HG02973 (cell line): ENCODE data around the gene SEC22A.

ENCODE experiments used
- ATAC-seq: cut with Tn5 transposase; IDR thresholded peaks from one replicate; pipeline ENCODE4 v1.9.1; 2021; ENCODE audit warnings: moderate library complexity; ENCODE audit not compliant: unreplicated experiment

Gene SEC22A

DNA sequence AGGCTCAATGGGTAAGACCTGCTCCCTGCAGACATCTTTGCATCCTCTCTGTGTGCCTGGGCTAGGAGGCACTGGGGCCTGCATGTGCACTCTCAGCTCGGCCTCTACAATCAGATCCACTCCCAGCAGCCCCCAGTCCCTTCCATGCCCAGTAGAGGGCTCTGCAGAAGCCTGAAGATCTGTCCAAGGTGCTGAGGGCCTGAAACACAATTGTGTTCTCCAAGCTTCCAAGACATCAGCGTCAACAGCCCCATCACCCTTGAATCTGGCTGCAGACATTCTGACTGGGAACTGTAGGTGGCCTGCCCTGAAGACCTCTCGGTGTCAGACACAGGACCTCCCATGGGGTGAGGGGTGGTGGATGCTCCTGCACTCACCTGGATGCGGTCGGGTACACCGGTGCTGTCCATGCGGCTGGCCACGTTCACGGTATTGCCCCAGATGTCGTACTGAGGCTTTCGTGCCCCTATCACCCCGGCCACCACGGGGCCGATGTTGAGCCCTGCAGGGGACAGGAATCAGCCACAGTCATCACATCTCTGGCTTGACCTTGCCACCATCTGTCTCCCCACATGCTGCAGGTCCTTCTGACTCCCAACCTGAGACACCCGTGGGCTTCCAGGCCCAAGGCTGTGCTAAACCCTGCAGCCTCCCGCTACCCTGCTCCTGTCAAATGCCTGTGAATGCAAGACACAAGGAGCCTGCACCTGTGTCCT is 84.7 kb downstream of the SEC22A start:
- no peak for ATAC-seq

DNA sequence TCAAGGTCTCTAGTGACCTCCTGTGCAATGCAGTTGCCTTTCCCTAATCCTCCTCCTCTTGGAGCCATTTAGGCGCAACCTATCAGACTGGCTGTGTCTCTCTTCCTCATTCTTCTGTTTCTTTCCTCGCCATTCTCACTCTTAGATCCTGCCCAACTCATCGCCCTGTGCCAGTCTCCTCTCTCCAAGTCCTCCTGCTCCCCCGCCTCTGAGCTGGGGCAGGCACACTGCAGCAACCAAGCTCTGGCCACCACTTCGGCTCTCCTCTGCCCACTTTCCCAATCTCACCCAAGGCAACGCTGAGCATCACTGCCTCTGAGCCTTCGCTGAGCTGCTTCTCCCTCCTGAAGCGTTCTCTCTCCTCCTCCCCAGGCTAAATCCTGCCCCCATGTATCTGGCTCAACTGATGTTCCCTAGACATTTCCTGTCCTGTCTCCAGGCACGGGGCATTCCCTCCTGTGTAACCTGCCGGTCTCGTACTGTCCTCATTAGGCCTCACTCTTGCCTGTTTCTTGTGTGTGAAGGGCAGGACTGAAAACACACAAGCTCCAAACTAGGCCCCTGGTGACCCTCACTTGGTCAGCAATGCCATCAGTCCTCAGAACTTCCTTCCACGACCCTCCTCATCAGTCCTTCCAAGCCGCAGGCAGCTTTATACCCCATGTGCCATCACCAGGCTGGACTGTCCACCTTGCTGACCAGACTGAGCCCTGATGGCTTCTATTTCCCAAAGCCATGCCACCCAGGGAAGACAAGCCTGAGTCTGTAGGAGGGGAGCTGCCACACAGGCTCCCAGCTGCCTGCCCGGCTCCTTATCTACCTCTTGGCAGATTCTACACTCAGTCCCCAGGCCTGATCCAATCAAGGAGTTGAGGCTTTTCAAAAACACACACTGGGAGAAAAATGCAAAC is 85.6 kb downstream of the SEC22A start:
- ATAC-seq, result no peak

DNA sequence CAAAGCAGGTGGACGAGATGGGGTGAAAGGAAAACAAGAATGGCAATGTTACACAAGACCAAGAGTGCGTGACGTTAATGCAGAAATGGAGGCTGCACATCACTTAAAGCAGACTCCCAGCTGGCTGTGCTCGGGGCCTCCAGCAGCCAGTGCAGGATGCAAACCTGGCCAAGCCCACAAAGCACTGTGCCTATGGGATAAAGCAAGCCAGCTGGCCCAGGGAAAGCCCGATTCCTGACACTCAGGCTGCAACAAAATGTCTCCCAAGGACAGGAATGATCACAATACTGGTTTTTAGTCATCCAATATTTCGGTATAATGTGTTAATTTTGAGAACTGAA is 86.2 kb downstream of the SEC22A start:
- no peak for ATAC-seq

DNA sequence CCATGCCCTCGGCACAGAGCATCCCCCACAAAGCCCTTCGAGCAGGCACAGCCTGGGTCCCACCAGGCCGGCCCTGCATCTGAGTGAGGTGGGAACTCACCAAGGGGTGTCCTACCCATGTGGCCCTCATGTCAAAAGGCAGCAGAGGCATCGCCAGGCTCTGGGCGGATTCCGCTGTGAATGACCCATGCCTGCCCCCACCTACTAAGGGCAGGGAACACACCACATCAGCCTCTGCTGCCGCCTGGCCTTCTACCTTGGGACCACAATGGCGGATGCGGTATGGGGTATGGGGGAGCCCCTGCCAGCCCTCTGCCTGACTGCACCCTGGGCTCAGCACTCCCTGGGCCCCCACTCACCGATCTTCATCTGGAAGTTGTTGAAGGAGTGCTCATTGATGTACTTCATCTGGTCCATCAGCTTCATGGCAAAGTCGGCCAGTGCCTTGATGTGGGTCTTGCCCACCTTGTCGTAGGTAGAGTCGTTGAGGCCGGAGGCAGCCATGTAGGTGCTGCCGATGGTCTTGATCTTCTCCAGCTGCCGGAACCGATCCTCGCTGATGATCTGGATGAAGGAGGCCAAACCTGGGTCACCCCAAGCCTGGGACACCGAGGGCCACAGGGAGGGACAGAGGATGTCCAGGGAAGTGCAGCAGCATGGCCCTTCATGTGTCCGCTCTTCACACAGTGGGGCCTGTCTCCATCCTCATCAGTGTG is 87.8 kb downstream of the SEC22A start:
- ATAC-seq, result no peak

DNA sequence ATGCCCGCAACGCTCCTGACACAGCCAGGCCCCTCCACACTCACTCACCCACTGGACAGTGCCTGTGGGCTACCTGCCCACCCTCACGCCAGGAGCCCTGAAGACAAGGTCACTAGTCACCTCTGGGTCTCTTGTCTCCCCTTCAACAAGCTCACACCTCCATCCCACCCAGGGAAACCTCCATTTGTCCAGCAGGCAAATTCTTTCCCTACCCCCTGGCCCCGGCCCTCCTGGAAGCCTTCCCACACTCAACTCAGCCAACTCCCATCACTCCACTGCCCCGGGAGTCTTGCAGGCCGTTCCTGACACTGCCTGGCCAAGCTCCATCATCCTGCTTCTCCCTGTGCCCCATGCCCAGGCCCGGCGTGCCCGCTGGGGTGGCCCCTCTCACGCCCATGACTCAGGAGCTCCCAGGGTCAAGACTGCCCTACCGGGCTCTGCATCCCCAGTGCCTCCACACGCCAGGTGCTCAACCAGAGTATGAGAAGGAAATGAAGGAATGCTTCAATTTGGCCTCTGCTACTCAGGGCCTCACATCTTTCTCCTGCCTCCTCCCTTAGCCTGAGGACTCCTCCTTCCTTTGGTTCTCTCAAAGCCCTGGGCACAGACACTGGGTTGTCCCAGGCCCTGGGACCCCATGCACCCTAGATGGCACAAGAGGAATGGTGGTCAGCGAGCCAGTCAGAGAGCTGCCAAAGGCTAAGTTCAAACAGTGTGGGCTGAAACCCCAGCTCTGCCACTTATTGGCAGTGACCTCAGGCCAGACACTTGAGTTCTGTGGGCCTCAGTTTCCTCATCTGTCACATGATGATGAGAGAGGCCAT is 88.6 kb downstream of the SEC22A start:
- ATAC-seq, result no peak

DNA sequence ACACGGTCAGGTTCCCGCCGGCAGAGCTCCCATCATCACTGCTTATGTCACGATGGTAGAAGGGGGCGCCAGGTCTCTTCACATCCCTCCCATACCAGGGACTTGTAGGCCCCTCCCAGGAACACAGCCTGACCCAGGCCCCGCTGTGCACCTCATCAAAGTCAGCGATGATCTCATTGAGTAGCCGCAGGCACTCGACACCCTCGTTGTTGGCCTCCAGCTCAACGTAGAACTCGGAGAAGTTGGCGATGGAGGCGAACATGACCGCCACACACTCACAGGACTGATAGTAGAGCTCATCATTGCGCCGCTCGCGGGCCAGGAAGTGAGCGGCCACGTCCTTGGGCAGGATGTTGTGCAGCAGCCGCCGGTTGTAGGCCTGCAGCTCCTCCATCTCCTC is 89.2 kb downstream of the SEC22A start:
- ATAC-seq, result no peak

DNA sequence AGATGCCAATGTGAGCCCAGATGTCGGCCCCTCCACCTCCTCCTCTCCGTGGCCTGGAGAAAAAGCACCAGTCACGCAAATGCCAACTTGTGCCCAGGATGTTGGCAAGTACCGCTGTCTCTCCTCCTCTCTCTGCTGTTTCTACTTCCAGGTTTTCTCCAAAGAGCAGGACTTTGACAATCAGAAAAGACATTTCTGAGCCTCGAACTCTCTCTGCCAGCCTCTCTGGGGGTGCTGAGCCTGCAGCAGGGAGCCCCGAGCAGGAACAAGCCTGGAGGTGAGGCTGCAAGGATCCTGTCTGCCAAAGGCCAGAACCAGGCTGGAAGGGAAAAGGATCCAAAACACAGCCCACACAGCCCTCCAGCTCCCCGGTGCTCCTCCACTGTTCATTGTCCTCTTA is 89.7 kb downstream of the SEC22A start:
- no peak for ATAC-seq

DNA sequence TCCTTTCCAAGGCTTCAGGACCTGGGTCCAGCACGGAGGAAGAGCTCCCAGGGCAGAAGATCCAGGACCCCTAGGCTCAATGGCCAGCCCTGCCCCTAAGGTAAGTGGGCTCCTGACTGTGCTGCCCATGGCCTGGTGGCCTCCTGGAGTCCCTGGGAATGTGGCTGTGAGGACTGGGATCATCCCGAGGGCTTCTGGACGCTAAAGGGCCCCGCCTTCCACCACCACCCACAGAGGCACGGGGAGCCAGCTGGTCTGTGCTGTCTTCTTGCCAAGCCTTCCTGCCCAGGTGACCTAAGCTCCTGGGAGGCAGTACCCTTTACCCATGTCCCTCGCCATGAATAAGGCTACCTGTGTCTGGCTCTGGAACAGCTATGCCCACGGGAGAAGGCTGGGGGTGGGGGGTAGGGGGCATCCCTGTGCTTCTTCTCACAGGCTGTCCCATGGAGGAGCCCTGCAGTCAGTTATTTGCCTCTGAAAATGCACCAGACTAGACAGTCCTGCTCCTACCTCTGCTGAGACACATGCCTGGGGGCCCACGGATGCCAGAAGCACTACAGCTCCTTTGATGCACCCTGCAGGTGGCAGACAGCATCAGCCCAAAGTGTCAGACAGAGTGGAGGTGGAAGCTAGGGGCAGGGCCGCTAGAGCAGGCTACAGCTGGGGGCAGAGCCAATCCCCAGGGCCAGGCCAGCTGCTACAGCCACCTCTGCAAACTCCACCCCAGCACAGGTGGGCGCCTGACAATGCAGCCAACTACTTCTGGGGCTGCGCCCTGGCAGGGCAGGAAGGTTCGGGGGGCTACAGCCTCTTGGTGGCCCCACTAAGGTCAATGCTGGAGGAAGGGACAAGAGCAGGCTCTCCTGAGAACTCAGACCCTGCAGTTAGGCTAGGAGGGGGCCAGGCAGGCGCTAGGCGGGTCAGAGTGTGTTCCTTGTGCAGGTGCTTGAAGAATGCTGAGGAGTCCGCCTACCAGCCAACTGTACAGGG is 90.9 kb downstream of the SEC22A start:
- ATAC-seq, result no peak

DNA sequence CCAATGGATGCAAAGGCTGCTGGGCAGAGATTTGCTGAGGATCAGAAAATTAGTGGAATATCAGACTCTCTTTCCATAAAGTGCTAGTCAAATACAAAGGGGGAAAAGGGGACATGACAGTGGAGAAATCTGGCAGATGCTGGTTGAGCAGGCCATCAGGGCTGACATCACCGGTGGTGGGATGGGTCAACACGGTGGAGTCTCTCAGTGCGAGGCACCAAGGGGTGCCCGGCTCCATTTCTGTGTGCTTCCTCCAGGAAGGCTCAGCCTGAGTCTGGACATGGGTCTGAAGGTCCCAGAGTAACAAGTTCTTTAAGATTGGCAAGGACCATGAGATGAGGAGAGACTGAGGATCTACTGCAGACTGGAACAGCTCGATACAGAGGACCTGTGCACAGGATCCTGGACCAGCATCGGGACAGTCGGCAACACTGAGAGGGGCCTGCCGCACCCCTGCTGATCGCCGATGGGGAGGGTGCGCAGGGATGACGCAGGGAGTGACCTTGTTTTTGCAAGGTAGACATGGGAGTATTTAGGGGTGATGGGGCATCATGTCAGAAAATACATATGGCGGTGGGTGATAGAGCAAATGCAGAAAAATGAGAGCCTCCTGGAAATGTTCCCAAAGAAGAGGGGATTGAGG is 92.7 kb downstream of the SEC22A start:
- no peak for ATAC-seq

DNA sequence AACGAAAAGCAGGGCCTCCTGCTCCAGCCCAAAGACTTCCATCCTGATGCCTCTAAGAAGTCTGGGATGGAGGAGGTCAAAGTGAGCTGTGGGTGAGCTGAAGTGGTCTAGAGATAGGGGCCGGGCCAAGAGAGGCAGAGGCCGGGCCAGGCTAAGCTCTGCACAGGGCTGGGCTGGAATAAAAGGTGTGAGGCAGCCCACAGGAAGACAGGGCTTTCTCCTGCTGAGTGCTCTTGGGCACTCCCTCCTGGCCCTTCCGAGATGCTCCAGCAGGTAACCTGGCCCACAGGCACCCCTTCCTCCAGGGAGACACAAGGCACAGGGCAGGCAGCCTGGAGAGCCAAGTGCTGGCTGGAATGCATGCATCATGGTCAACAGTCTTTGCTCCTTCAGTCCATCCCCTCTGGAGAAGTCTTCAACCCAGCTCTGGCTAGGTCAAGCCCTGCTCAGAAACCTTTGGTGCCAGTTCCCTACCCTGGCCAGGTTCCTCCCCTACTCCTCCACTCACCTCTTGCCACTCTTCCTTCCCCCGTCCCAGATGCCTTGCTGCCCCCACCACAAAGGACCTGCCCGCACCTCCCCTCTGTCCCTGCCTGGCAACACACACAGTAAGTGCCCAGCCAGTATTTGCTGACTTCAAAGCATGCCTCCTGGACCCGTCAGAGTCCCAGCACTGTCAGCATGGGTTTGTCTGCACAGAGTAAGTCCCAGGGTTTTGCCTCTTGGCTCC is 93.6 kb downstream of the SEC22A start:
- ATAC-seq, result no peak

DNA sequence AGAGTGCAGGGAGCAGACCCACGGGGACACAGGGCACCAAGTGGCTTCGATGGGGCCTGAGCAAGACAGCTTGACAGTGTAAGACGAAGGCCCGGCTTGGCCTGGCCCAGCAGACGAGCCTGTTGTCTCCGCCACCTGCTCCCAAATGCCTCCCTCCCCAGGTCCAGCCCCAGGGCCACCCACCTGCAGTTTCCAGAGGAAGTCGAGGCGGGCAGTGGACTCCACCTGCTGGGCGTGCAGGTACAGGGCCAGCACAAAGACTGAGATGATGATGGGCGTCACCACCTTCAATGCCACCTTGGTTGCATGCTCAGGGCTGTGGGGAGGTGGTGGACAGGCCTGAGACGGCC is 94.1 kb downstream of the SEC22A start:
- ATAC-seq, result no peak

DNA sequence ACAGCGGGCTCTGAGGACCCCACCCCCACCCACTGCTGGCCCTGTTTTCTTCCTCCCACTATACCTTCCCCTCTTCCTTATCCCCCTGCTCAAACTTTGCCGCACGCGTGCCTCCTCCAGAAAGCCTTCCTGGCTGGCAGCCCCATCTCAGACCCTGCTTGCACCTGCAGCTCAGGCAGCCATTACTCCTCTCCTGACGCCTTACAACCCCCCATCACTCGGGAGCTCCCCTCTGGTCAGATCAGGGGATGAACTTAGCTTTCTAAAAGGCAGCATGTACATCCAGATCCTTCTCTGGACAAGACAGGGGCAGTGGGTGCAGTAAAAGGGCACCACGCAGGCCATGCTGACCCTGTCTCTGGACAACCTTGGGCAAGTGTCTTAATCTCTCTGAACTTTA is 94.5 kb downstream of the SEC22A start:
- ATAC-seq, result no peak

DNA sequence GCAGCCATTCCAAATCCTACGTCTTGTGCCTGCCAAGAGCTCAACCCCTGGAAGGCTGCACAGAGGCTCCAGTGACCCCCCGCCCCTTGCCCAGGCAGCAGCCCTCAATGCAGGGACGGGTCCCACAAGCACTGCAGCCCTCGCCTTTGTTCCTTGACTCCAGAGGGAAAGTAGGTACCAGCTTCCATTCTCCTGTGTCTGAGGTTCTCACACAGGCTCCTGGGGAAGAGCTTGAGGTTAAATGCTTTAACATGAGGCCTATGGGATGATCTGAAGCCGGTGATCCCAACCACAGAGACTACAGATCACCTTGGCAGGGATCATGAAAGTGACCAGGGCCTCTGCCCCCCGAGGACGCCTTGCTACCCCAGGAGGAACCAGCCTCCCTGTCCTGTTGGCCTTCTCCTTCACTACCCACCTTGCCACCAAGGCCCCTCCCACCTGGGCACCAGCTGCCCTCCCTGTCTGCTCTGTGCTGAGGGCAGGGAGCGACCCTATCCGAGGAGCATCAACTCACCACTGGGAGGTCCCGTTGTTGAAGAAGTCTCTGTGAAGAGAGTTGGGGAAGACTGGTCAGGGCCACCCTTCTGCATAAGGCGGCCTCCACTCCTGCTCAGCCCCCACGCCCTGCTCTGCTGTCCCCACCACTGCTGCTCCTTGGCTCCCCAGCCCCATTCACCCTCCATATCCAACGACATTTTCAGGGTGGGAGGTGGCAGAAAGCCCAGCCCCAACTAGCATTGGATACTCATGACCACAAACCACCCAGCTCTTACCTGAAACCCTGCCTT is 95.3 kb downstream of the SEC22A start:
- no peak for ATAC-seq

DNA sequence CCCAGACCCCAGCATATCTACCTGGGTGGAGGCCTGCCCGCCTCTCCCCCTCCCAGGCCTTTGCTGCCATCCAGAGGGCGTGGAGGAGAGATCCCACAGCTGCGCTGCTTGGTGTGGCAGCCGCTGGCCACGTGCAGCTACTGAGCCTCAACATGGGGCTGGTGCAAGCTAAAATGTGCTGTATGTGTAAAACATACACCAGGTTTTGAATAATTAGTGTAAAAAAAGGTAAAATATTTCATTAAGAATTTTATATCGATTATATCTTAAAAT is 95.8 kb downstream of the SEC22A start:
- ATAC-seq, result no peak

DNA sequence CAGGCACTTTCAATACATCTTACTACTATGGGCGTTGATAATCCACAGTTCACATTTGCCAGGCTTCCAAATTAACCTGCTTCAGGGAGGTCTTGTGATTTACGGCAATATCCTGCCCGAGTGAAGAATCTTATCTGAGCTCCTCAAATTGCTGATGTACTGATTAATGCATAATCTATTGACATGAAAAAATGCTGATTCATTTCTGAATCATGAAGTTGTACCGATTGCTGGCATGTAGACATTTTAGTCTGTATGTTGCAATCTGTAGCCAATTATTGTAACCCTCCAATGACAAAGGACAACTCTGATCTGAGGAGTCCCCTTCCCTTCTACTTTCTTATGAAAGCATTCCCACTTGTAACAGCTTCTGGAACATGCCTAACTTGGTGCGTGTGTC is 97.2 kb downstream of the SEC22A start:
- no peak for ATAC-seq

DNA sequence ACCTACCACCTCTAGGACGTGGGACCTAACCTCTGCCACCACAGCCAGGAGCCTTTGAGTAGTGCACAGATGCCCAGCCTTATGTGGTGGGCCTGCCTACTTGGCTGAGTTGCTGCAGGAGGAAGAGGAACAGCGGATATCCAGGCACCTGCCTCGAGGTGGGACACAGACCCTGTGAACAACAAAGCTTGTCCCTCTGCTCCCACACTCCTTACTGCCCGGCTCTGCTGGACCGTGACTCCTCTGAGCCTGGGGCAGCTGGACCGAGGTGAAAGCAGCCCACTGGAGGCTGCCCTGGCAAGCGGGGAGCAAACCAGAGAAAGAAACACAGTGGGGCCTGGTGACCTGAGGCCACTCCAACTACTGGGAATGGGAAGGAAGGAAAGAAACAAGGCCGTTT is 97.8 kb downstream of the SEC22A start:
- no peak for ATAC-seq

DNA sequence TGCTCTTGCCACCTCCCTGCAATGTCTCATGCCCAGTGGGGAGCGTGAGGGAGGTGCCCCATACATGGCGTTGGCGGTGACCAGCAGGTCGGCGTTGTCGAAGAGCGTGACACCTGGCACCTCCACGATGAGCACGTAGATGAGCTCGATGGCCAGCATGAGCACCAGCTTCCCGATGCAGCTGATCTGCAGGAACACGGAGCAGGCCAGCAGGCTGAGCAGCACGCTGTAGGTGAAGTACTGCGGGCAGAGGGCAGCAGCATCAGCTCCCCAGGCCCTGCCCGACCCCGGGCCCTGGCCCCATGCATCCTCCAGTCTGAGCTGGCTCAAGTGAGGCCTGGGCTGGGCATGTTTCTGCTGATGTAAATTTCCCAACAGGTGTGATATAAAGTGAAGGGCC is 98.3 kb downstream of the SEC22A start:
- ATAC-seq, result no peak

DNA sequence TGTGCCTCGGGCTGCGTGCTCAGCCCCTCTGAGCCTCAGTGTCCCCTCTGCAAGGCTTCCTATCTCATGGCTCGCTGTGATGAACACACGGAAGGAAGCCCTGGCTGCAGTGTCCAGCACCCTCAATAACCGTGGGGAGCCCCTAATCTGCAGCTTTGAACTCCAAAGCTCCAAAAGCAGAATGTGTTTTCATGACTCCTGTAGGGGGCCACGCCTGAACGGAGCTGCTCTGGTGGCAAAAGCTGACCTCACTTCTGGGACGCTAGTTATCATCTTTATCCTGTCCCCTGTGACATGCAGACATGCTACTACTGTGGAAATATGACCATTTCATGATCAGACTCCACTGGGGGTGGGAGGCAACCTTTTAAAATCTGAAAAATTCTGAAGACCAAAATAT is 98.8 kb downstream of the SEC22A start:
- no peak for ATAC-seq
